NK-92 (cell line): ENCODE measurements around the gene RBMS1.

Experiments used
- DNase-seq: peaks from one replicate; lab custom pipeline; 2025; ENCODE audit not compliant: unreplicated experiment; lab: John Stamatoyannopoulos, UW

Gene RBMS1, protein sequence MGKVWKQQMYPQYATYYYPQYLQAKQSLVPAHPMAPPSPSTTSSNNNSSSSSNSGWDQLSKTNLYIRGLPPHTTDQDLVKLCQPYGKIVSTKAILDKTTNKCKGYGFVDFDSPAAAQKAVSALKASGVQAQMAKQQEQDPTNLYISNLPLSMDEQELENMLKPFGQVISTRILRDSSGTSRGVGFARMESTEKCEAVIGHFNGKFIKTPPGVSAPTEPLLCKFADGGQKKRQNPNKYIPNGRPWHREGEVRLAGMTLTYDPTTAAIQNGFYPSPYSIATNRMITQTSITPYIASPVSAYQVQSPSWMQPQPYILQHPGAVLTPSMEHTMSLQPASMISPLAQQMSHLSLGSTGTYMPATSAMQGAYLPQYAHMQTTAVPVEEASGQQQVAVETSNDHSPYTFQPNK

GRCh38 chr2:160493227-160494028 lies at the start of gene RBMS1:
Gene RBMS1, minus strand, starts transcription at chr2:160493807. Its CDS starts 444 bp downstream, at chr2:160493363.
- no peak for DNase-seq

- no peak for DNase-seq
These were observed 48.1 kb upstream of the RBMS1 start for GRCh38 chr2:160541745-160542144.

- no peak for DNase-seq
These were observed 45.1 kb upstream of the RBMS1 start for GRCh38 chr2:160538559-160539355.

- DNase-seq = no peak
These were observed 44.5 kb upstream of the RBMS1 start for GRCh38 chr2:160538115-160538514.

GRCh38 chr2:160534996-160535395 lies 41.4 kb upstream of the RBMS1 start:
- DNase-seq = no peak

DNA sequence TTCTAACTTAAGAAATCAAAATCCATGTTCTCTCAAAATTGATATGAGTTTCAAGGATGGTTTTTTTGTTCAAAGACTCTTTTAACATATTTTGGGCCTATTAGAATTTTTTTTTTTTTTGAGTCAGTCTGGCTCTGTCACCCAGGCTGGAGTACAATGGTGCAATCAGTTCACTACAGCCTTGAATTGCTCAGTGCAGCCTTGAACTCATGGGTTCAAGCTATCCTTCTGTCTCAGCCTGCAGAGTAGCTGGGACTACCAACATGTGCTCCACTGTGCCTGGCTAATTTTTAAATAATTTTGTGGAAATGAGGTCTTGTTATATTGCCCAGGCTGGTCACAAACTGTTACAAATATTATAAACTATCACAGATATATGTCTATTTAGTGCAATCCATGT lies 40.6 kb upstream of the RBMS1 start:
- DNase-seq = no peak

GRCh38 chr2:160533482-160533881 lies 39.9 kb upstream of the RBMS1 start:
- no peak for DNase-seq

DNA sequence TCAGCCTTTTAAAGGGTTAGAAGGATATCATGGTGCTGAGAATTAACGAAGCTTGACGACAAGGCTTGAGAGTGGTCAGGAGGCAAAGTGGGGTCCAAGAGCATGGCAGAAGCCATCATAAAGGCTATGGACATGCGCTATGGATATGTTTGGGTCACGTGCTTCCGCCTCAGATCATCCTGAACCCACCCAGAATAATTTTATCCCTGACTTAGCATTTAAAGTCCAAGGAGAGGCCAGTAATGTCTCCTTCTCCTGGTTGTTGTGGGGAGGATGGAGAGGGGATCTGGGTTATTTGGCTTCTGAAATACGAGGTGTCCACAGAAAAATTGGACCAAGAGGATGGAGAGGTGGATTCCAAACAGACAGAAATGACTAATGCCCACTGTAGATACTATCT lies 38.8 kb upstream of the RBMS1 start:
- DNase-seq = no peak

DNA sequence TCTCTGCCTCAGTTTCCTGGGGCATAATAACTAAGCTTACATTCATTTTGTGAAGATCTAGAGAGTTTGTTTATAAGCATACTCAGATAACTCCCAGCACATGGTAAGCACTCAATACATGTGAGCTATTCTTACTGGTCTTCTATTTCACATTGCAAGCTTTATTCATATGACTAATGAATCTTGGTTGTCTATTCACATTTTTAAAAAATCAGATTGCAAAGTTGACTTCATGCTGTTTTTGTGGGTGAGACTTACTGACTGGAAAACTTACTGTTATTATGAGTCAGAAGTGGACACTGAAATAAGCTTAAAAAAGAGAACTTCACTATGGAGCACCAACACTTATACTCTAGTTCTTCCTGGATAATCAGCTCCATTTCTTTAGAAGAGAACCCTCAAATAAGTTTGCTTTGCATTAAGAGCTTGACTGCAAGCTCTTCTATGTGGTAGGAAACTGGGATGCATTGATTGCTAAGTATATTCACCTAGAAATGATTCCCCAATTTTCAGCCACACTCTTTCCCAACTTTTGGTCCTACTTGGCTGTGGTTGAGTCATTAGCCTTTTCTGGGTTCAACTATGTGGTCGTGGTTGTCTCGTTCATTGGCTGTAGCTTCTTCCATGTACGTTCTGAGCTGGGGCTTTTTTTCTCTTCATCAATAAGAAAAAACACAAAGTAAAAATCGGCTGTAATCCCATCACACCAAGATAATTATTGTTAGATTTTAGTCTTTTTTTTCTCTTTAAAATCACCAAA lies 29.5 kb upstream of the RBMS1 start:
- DNase-seq = no peak

DNA sequence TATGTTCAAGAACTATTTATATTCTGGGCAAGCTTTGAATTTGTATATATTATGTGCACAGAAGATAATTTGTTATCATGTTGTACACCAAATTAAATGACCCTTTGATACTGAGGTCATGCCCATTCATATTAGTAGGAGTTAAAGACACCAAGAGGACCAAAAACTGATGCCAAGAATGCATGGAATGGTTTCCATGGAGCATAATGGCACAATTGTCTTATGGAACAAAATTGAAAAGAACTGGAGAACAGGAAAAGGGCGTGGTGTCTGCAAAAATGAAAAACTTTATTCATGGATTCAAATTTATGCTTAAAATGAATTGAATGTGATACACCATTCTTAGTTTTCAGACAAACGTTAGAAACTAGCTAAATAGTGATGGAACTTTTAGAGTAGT lies 24.1 kb upstream of the RBMS1 start:
- no peak for DNase-seq

DNA sequence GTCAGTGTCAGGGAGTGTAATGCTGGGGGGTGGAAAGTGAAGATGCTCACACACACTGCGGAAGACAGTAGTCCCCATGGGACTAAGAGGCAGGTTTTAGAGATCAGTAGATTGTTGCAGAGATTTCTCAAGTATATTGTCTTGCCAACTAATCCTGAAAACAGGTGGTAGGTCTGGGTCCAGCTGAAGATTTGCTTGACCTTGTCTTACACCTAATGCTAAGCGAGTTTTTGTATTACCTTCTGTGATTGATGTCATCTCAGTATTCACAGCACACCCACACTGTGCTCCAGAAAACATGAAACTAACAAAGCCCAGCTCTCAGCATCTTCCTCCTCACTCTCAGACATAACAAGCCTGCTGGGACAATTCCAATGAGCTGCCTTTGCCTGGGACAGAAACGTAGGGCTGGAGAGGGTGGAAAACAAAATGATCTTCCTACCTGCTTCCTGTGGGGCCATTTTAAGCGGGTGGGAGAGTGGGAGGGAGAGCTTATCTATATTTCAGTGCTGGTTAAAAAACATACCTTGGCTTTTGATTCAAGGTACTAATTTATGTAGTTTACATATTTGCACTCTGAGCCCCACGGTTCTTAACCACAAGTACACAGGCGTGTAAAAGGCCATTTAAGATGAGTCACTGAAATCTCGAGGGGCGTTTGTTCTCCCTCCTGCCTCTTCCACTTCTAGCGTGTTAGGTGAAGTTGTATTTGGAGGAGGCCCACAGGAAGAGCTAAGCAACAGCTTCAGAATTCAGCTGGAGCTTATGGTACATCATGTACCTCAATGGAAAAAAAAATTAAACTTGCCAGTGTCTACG lies 23.1 kb upstream of the RBMS1 start:
- DNase-seq = no peak

- no peak for DNase-seq
These were observed 21.5 kb upstream of the RBMS1 start for GRCh38 chr2:160515120-160515519.

GRCh38 chr2:160513120-160513519 lies 19.5 kb upstream of the RBMS1 start:
- no peak for DNase-seq

- no peak for DNase-seq
These were observed 18.9 kb upstream of the RBMS1 start for GRCh38 chr2:160512491-160512890.

DNA sequence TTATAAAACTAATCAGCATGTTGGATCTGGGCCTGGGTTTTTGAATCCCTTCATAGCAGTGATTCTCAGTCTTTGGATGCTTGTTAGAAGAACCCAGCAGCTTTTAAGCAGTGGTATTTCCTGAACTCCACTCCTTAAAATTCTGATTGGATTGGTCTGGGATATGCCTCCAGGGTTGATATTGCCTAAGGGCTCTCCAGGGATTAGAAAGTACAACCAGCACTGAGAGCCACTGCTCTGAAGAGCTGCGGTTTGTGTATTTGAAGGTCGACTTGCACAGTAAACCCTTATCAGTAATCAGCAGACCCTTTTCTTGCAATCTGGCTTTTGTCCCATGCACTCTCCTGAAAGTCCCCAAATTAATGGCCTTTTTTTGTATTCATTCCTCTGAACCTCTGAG lies 17.0 kb upstream of the RBMS1 start:
- no peak for DNase-seq

GRCh38 chr2:160509016-160509415 lies 15.4 kb upstream of the RBMS1 start:
- DNase-seq = no peak

GRCh38 chr2:160507464-160507863 lies 13.9 kb upstream of the RBMS1 start:
- DNase-seq = no peak

DNA sequence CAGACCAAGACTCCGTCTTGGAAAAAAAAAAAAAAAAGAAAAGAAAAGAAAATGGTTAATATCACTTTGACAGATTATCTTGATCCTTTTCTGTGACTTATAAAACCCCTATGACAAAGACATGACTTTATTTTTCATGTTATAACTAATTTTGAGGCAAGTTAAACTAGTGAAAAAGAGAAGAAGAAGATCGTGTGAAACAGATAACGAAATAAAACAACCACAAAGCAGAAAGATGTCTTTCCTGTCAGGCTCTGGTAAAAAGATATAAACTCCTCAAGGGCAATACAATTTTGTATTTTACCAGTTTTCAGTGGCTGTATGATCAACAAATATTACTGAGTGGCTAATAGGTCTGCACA lies 13.4 kb upstream of the RBMS1 start:
- DNase-seq = no peak

GRCh38 chr2:160506371-160507045 lies 12.9 kb upstream of the RBMS1 start:
- no peak for DNase-seq
